GM19455 (cell line): ENCODE data around the gene EYS.
"Not testable (repeated sequence)": the region's sequence is repeated elsewhere in the genome, so short reads cannot be mapped to it uniquely, and the experiment has no call there.

Experiments used
- ATAC-seq: cut with Tn5 transposase; IDR thresholded peaks from one replicate; pipeline ENCODE4 v1.9.1; 2021; ENCODE audit not compliant: unreplicated experiment

Gene EYS

GRCh38 chr6:63783096-63783495 lies 1923.9 kb downstream of the EYS start:
- ATAC-seq, result no peak

GRCh38 chr6:63774961-63775360 lies 1932.1 kb downstream of the EYS start:
- ATAC-seq, result no peak

- no peak for ATAC-seq
These were observed 1933.8 kb downstream of the EYS start for GRCh38 chr6:63773200-63773599.

- no peak for ATAC-seq
These were observed 1941.2 kb downstream of the EYS start for GRCh38 chr6:63765828-63766227.

GRCh38 chr6:63764318-63764916 lies 1942.6 kb downstream of the EYS start:
- ATAC-seq, result peak; percentile 61

- ATAC-seq, result no peak
These were observed 1946.8 kb downstream of the EYS start for GRCh38 chr6:63760199-63760598.

DNA sequence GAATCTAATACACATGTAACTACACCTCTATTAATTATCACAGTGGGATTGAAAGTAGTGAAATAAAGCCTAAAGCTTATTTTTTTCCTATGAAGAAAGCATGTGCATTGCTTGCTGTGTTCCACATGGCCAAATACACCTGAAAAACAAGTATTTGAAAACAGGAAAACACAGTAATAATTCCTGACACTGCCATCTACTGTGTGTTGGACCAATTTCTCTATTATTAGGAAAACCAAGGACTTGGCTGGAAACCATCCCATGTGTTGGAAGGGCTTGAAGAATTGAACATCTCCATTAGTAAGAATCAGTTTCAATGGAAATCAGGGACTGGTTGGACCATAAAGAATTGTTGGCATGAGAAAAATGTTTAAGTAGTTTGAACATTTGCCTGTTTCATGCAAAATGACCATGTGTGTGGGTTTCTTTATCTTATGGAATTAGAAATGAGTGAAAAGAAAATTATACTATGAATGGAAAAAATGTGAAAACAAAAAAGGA lies 1947.4 kb downstream of the EYS start:
- ATAC-seq, result no peak

DNA sequence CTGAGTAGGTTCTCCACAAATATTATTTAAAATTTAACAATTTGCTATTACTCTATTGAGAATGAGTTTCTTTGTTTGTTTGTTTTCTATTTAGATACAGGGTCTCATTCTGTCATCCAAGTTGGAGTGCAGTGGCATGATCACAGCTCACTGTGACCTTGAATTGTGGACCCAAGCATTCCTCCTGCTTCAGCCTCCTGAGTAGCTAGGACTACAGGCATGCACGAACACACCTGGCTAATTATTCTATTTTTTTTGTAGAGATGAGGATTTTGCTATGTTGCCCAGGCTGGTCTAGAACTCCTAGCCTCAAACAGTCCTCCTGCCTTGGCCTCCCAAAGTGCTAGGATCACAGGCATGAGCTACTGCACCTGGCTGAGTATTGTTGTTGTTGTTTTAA lies 1949.2 kb downstream of the EYS start:
- no peak for ATAC-seq

- not testable (repeated sequence) for ATAC-seq
These were observed 1949.8 kb downstream of the EYS start for GRCh38 chr6:63757275-63757674.

DNA sequence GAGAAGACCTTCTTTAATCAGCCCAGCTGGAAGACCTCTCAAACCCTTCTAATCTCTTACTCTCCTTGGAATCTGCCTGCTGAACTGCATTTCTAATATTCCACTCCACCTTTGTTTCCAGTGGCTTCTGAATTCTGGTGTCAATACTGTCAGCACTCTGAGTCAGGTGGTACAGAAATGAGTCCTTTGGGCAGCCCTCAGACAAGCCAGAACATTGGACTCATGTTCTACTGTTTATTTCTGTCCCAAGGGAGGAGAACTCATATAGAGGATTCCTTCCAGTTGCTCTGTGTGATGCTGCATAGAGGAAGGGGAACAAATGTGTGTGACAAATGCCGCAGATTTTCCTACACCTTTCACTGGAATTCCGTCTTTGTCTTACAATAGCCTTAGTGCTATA lies 1956.6 kb downstream of the EYS start:
- no peak for ATAC-seq

DNA sequence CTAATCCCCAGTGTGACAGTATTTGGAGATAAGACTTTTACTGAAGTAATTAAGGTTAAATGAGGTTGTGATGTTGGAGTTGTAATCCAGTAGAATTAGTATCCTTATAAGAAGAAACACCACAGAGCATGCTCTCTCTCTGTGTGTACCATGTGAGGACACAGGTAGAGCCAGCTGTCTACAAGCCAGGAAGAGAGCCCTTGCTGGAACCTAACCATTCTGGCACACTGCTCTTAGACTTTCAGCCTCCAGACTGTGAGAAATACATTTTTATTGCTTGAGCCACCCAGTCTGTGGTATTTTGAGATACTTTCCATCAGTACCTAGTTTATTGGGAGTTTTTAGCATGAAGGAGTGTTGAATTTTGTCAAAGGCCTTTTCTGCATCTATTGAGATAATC lies 1961.2 kb downstream of the EYS start:
- no peak for ATAC-seq

DNA sequence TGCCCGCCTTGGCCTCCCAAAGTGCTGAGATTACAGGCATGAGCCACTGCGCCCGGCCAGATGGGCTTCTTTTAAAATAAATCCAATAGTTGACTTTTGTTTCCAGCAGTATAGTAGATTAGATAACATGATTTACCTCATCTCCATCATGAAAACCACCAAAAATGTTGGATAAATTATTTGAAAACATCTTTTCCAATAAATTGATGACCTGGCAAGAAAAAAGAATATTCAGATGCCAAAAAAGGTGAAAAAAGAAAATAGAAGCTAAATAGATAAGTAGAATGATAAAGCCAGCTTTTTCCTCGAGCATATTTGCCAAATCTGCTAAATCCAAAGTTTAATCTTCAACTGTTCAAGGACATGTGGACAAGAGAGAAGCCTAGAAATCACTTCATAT lies 1962.2 kb downstream of the EYS start:
- ATAC-seq, result no peak

GRCh38 chr6:63743691-63744090 lies 1963.3 kb downstream of the EYS start:
- no peak for ATAC-seq

- no peak for ATAC-seq
These were observed 1965.0 kb downstream of the EYS start for GRCh38 chr6:63742060-63742459.

DNA sequence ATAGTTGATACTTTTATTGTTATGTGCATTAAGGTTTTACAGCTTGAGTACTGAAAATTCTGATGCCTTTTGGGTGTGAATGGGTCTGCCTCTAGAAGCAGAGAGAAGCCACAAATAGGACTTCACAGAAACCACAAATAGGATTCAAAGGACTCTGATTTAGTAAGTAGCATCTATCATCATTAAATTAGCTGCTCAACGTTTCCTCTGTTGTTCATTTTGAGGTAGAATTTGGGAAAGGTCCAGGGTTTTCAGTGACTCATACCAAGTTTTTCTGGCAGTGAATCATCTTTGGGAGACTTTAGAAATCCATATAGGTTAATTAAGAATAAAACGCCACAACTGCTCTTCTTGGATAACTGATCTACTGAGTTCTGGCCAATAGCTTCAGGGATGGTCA lies 1966.3 kb downstream of the EYS start:
- no peak for ATAC-seq

DNA sequence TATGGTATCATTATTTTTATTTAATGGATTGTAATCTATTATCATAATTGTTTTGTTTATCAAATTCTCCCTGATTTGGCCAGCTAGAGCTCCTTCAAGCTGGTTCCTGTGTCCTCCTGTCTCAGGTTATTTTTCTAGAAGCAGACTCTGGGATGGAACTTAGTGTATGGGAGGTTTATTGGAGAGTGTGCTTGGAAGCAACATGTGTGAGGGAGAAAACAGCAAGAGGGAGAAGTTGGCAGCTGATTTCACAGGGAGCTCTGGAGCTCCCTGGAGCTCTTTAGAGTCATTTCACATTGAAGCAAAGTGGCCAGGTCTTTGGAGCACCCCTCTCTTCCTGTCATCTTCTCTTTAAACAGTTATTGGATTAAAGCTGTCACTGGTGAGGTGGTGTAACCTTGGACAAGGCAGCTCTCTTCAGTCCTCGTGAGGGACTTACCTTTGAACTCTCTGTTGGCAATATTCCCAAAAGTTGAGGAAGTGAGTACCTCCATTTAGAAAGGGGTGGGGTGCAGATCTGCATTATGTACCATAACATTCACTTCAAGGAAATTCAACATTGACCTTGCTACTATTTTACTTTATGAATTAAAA lies 1967.8 kb downstream of the EYS start:
- ATAC-seq, result no peak

DNA sequence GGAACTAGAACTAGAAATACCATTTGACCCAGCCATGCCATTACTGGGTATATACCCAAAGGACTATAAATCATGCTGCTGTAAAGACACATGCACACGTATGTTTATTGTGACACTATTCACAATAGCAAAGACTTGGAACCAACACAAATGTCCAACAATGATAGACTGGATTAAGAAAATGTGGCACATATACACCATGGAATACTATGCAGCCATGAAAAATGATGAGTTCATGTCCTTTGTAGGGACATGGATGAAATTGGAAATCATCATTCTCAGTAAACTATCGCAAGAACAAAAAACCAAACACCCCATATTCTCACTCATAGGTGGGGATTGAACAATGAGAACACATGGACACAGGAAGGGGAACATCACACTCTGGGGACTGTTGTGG lies 1968.8 kb downstream of the EYS start:
- ATAC-seq, result not testable (repeated sequence)

DNA sequence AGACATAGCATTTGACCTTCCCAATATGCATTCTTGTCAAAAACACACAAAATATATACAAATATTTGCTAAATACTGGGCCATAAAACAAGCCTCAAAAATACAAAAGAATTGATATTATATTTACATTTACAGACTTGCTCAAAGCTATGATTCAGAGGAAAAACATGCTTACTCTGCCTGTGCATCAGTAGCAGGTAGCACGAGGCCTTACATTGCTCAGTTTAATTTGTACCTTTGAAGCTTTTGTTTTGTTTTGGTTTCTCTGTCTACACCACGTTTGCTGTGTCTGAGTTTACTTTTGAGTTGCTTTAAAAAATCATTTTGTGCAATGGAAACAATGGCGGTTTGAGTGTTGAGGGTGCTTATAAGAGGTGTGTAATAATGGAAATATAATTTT lies 1972.1 kb downstream of the EYS start:
- no peak for ATAC-seq

DNA sequence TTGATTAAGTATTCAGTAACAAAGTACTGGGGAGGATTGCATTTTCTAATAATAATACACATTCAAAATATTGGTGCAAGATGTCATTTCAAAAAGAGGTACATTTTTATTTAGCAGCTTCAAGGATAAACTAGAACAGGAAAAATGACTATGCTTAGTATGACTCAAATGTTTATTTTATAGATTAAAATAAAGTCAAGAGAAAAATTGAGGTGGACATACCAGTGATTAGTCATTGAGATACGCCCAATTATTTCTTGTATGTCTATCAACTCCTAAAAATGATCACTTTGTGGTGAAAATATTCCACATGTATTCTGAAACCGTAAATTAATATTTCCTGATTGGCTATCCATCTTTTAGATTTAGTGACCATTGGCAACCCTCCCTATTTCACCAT lies 1974.7 kb downstream of the EYS start:
- no peak for ATAC-seq

DNA sequence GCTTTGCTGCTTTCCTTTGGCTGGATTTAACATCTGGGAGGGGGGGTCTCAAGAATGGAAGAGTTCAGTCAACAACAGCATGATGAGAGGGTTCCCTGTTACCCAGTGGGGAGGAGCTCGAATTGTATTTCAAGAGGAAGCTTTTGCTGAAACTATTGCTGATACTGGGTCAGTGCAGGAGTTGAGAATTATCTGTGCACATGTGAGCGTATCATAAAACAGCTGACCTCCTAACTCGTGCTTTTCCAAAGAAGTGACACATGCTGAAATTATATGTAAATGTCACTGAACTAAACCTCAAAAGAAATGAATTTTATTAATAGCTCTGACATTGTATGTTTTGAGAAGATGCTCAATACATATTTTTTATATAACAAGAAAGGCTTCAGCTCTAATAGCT lies 1975.1 kb downstream of the EYS start:
- ATAC-seq, result no peak

DNA sequence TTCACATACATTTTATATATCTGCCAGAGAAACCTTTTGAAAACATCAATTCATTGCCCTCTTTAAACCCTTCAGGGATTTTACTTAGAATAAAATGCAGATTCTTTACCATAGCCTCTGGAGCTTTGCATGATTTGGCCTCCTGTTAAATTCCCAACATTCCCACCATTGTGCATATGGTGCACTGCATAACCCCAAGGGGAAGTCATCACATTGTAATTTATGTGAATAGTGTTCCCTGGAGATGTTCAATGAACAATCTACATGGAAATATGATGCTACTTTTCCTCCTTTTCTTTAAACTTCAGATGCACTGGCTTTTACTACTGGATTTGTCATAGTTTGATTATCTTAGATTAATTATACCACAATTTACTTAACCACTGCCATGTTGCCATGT lies 1976.7 kb downstream of the EYS start:
- no peak for ATAC-seq

DNA sequence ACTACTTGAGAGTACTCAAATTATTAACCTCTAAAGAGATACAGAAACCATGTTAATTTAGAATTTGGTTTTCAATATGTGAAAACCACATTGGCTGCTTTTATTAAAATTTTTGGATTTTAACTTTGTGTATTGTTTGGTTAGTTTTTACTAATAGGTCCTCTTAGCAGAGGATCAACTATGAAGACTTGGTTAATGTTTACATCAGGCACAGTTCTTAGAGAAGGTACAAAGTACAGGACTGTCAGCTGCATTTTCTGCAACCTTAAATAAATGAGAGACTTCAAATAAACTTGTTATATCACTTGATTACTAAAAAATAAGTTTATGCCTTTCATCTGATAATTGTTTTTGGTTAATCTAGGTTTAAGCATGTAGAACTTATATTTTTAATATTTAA lies 1982.3 kb downstream of the EYS start:
- no peak for ATAC-seq

DNA sequence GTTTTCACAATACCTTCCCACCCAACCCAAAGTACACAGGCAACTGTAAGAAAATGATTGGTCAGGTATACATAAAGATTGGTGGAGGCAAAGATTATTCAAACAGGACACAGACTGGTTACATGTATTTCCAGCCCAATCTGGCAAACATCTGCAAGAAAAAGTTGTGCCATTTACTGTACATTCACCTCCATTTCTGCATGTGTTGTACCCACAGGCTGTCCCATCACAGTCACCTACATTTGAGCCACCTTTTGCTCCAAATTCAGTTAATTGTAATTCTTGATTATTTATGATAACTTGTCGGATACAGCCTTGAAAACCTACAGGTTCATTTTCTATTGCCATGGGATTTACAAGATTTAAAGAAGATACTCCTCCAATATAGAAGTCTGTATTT lies 1985.8 kb downstream of the EYS start:
- no peak for ATAC-seq
